ENCODE results near the gene MYOM1. TPM values are rescaled to one million over a fixed set of nuclear protein-coding genes. Genes with fewer than 3 reads are reported as not detected.

MYOM1 gene
- total and polyA plus RNA-seq, 7 donors: 3.3 to 37.7 (median 17.3) TPM

GRCh38 chr18:3130344-3130743, 89.4 kb downstream of the MYOM1 start:
- no peak overlapping the region for H3K4me3 ChIP-seq
- H3K9me3 ChIP-seq: no peaks in the 10 kb centered on the region
- intact Hi-C loops (cut with DNase I): no loop called here
- H3K4me1 ChIP-seq: peaks cover 0 to 9% (median 8%) of the 10 kb centered on the region in 4 donors
- 26 to 49% methylated on average over 2 of the region's 2 CpGs for WGBS, 2 donors
- H3K36me3 ChIP-seq: peaks cover 0 to 47% (median 10%) of the 10 kb centered on the region in 4 donors
- no peak overlapping the region for H3K27ac ChIP-seq
- TF ChIP-seq POLR2A (IDR thresholded peaks at IDR 0.05) (no peak), EP300 (IDR thresholded peaks at IDR 0.05) (no peak), CTCF (IDR thresholded peaks at IDR 0.05) (no peak), POLR2AphosphoS5 (IDR thresholded peaks at IDR 0.05) (no peak)
- no peaks in the 10 kb centered on the region for H3K27me3 ChIP-seq
- no peak for DNase-seq

DNA sequence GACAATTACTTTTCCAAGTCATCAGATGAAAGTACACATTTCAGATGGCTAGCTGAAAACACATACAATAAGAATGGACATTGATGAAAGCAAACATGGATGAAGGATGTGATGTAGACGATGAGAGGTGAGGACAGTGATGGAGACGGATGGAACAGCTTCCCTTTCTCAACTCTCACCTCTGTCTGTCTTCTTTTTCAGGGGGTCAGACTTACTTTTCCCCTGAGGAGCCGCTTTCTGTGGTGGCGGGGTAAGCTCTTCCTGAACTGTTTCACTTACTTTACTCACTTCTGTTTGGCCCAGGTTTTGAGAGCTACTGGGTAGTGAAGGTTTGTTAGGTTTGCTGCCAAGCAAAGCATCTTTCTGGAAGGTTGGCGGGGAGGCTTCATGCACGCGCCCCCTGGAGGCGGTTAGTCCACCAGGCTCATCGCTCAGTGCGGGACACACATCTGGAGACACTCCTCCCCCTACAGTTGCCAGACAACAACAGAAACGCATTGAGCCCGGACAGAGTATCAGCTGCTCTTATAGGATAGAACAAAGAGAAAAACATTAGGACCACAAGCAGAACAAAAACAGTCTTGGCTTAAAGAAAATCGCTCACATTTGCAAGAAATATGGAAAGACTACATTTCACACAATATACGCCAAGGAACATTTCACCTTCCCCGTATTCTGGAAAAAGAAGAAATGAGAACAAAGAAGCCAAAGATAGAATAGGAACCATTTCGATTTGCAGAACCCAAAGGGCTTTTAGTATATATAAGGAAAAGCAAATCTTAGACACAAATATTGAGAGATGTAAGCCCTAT, 90.5 kb downstream of the MYOM1 start:
- Histone ChIP-seq H3K27me3 (no peaks in the 10 kb centered on the region), H3K27ac (no peak overlapping the region), H3K9me3 (no peaks in the 10 kb centered on the region), H3K4me3 (no peak overlapping the region), H3K4me1 (peaks cover 0 to 9% (median 8%) of the 10 kb centered on the region in 4 donors), H3K36me3 (peaks cover 0 to 47% (median 7%) of the 10 kb centered on the region in 4 donors)
- intact Hi-C loops (cut with DNase I): loop anchor here (1.0 kb wide), 1 partner anchor 197 kb away; no protein-coding TSS in a partner anchor
- 27 to 36% methylated on average over 16 of the region's 16 CpGs for WGBS, 2 donors
- no peak for TF ChIP-seq EP300 (IDR thresholded peaks at IDR 0.05)
- no peak for TF ChIP-seq POLR2A (IDR thresholded peaks at IDR 0.05)
- peak; percentile 31 to 72 (median 66) for TF ChIP-seq CTCF (IDR thresholded peaks at IDR 0.05)
- peak in 1 of 4 donors; percentile 9 for TF ChIP-seq POLR2AphosphoS5 (IDR thresholded peaks at IDR 0.05)
- DNase-seq: peak; percentile 88

DNA sequence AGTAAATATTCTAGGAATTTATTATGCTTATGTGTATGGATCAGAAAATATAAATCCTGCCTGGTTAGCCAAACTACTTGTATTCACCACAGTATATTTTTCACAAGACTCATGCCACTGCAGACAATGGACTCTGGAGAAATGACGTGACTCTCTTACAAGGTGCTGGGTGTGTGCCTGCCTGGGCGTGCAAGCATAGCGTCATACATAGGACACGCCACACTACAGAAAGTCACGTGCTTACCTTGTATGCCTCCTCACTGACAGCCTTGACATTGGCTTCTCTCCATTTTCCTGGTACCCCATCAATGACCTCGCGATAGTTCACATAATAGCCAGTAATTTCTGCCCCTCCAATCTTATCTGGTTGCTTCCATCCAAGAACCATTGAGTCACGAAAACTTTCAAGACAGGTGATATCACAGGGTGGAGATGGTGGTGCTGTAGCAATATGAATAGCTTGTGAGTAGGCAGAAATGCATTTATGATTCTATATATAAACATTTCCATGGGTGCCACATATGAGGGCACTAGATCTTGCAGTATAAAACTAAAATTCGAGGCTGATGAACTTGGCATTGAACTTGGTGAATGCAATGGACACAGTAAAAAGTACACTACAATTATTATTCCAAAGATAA, 93.2 kb downstream of the MYOM1 start:
- no peak for TF ChIP-seq POLR2AphosphoS5 (IDR thresholded peaks at IDR 0.05)
- TF ChIP-seq CTCF (IDR thresholded peaks at IDR 0.05): no peak
- TF ChIP-seq EP300 (IDR thresholded peaks at IDR 0.05): no peak
- TF ChIP-seq POLR2A (IDR thresholded peaks at IDR 0.05): no peak
- Histone ChIP-seq H3K27ac (no peak overlapping the region), H3K36me3 (peaks cover 0 to 46% (median 7%) of the 10 kb centered on the region in 4 donors), H3K4me3 (no peak overlapping the region), H3K9me3 (no peaks in the 10 kb centered on the region), H3K27me3 (no peaks in the 10 kb centered on the region), H3K4me1 (peaks cover 0 to 8% (median 0%) of the 10 kb centered on the region in 4 donors)
- WGBS, 2 donors: 95 to 96% methylated on average over 9 of the region's 9 CpGs
- no peak for DNase-seq
- intact Hi-C loops (cut with DNase I): no loop called here

GRCh38 chr18:3124822-3125221, 94.9 kb downstream of the MYOM1 start:
- Histone ChIP-seq H3K27me3 (no peaks in the 10 kb centered on the region), H3K36me3 (peaks cover 0 to 38% (median 8%) of the 10 kb centered on the region in 4 donors), H3K27ac (no peak overlapping the region), H3K9me3 (no peaks in the 10 kb centered on the region), H3K4me3 (no peak overlapping the region), H3K4me1 (peaks cover 0 to 8% (median 0%) of the 10 kb centered on the region in 4 donors)
- TF ChIP-seq EP300 (IDR thresholded peaks at IDR 0.05) (no peak), POLR2AphosphoS5 (IDR thresholded peaks at IDR 0.05) (no peak), CTCF (IDR thresholded peaks at IDR 0.05) (no peak), POLR2A (IDR thresholded peaks at IDR 0.05) (no peak)
- DNase-seq: no peak
- intact Hi-C loops (cut with DNase I): no loop called here
- WGBS, 2 donors: 97 to 99% methylated on average over 1 of the region's 1 CpG

Measured in sigmoid colon (tissue), 7 donors.